GM23248 (cell line): ENCODE results near the gene ST6GALNAC3.

Source experiments
- EZH2 ChIP-seq: fragments of 200-600 bp; sonication (generic); IDR thresholded peaks from 2 replicates; pipeline ENCODE4 v1.6.1; 2018; ENCODE audit warnings: antibody characterized with exemption, mild to moderate bottlenecking; ENCODE audit not compliant: insufficient read depth, poor library complexity, severe bottlenecking
- EZH2phosphoT487 ChIP-seq: fragments of 200-600 bp; sonication (generic); IDR thresholded peaks from 2 replicates; pipeline ENCODE4 v1.6.1; 2018; ENCODE audit warnings: antibody characterized with exemption, moderate library complexity, mild to moderate bottlenecking, low read depth; ENCODE audit not compliant: insufficient read depth

- no peak for TF ChIP-seq EZH2
- no peak for TF ChIP-seq EZH2phosphoT487
Measured at GRCh38 chr1:76303340-76303717, 228.8 kb downstream of the ST6GALNAC3 start.
